Measurements from ENCODE around the gene CA10. TPM values are rescaled to one million over a fixed set of nuclear protein-coding genes. Genes with fewer than 3 reads are reported as not detected.

CA10 gene
- total RNA-seq, 1 donor from 2014 or later, result 0.20 TPM

DNA sequence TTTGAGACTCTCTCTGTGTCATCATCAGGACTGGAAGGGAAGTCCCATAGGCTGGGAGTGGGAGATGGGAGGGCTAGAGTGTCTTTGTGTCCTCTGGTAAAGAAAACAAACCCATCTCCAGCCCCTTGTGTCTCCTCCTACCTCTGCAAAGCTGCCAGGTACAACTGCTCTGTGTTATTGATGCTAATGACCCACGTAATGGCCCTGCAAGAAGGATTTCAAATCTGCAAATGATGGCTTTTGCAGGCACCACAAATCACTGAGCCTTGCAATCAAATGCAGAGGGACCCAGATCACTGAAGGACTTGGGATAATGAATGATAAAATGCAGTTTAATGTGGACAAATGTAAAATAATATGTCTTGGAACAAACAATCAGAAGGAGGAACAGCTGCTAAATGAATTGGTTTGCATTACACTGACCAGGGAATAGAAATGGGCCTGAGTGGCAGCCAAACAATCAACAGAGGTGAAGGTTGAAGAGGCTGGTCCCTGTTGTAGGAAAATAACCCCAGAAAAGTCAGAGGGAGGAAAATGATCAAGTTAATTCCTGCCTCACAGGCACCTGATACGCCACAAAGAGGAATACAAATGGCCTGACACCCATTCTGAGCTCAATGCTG lies 473.1 kb downstream of the CA10 start:
- no peak for DNase-seq (ENCODE audit: low spot score in 2 of 2, unreplicated experiment in 2 of 2)
- H3K27me3 Mint-ChIP-seq (ENCODE audit: low read depth), result peaks cover 49% of the 10 kb centered on the region
- no peak overlapping the region for H3K4me3 Mint-ChIP-seq
- H3K9me3 Mint-ChIP-seq, result peaks cover 2% of the 10 kb centered on the region
- H3K36me3 Mint-ChIP-seq, result no peaks in the 10 kb centered on the region
- H3K27ac Mint-ChIP-seq, result no peak overlapping the region
- no peaks in the 10 kb centered on the region for H3K4me1 Mint-ChIP-seq
- TF ChIP-seq, protein P1, sequence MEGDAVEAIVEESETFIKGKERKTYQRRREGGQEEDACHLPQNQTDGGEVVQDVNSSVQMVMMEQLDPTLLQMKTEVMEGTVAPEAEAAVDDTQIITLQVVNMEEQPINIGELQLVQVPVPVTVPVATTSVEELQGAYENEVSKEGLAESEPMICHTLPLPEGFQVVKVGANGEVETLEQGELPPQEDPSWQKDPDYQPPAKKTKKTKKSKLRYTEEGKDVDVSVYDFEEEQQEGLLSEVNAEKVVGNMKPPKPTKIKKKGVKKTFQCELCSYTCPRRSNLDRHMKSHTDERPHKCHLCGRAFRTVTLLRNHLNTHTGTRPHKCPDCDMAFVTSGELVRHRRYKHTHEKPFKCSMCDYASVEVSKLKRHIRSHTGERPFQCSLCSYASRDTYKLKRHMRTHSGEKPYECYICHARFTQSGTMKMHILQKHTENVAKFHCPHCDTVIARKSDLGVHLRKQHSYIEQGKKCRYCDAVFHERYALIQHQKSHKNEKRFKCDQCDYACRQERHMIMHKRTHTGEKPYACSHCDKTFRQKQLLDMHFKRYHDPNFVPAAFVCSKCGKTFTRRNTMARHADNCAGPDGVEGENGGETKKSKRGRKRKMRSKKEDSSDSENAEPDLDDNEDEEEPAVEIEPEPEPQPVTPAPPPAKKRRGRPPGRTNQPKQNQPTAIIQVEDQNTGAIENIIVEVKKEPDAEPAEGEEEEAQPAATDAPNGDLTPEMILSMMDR (IDR thresholded peaks at IDR 0.05; ENCODE audit: unreplicated experiment), result no peak

DNA sequence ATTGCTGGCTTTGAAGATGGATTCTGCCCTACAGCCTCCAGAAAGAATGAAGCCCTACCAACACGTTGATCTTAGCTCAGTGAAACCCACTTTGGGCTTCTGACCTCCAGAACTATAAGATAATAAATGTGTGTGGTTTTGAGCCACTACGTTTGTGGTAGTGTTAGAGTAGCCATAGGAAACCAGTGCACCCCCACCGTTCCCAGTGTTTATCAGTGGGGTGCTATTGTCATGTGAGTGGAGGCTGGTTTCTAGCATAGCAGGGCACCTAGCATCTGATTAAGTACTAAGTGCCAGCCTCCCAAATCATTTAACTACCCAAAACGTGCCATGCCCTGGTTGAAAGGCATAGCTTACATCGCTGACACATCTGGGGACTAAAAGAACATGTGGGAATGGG lies 474.3 kb downstream of the CA10 start:
- Mint-ChIP-seq H3K9me3 (no peaks in the 10 kb centered on the region), H3K4me3 (no peak overlapping the region), H3K4me1 (no peaks in the 10 kb centered on the region), H3K27ac (no peak overlapping the region), H3K27me3 (ENCODE audit: low read depth) (peaks cover 54% of the 10 kb centered on the region), H3K36me3 (no peaks in the 10 kb centered on the region)
- no peak for DNase-seq (ENCODE audit: low spot score in 2 of 2, unreplicated experiment in 2 of 2)
- TF ChIP-seq, protein P1 (IDR thresholded peaks at IDR 0.05; ENCODE audit: unreplicated experiment), result no peak

DNA sequence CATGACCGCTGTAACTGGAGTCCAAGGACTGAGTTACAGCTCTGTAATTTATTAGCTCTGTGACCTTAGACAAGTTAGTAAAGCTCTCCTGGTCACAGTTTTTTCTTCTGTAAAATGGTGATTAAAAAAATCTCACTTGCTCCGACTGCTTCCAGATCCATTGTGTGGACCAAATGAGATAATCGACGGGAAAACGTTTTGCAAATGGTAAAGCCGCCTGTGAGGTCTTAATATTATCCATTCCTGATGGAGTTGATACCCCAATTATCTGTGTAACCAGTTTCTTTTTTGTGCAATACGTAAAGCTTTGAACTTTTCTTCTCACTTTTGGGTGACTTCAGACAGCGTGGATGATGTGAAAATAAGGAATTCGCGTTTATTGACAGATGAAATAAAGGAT lies 475.2 kb downstream of the CA10 start:
- Mint-ChIP-seq H3K4me3 (no peak overlapping the region), H3K9me3 (no peaks in the 10 kb centered on the region), H3K36me3 (no peaks in the 10 kb centered on the region), H3K27me3 (ENCODE audit: low read depth) (peaks cover 52% of the 10 kb centered on the region), H3K27ac (no peak overlapping the region), H3K4me1 (no peaks in the 10 kb centered on the region)
- DNase-seq (ENCODE audit: low spot score in 2 of 2, unreplicated experiment in 2 of 2), result no peak
- TF ChIP-seq, protein P1 (IDR thresholded peaks at IDR 0.05; ENCODE audit: unreplicated experiment), result no peak

DNA sequence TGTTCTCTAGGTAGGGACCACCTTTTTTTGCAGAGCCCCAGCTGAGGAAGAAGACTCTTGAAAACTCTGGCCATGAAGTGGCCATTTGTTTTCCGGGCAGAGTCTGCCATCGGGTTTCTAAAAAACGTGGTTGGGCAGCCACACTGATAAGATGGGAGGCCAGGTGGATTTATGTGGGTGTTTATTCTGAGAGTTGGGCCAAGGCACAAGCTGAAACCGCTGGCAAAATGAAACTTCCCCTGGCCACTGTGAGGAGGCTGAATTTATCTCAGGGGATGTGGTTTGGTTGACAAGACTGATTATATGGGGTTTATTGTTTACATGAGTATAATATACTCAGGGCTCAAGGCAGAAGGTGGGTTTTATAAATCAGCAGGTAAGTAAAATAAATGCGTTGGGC lies 476.4 kb downstream of the CA10 start:
- no peaks in the 10 kb centered on the region for H3K9me3 Mint-ChIP-seq
- H3K36me3 Mint-ChIP-seq, result no peaks in the 10 kb centered on the region
- H3K4me1 Mint-ChIP-seq, result no peaks in the 10 kb centered on the region
- TF ChIP-seq, protein P1 (IDR thresholded peaks at IDR 0.05; ENCODE audit: unreplicated experiment), result no peak
- H3K27me3 Mint-ChIP-seq (ENCODE audit: low read depth), result peaks cover 54% of the 10 kb centered on the region
- no peak for DNase-seq (ENCODE audit: low spot score in 2 of 2, unreplicated experiment in 2 of 2)
- H3K4me3 Mint-ChIP-seq, result no peak overlapping the region
- no peak overlapping the region for H3K27ac Mint-ChIP-seq

DNA sequence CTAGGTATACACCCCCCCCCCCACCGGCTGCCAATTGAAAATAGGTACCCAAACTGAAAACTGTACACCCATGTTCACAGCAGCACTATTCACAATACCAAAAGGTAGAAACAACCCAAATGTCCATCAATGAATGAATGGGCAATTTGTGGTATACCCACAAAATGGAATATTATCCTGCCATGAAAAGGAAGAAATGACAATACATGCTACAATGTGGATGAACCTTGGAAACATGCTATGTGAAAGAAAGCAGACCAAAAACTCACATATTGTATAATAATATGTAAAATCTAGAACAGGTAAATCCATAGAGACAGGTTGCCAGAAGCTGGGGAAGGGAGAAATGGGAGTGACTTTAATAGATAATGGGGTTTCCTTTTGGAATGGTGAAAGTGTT lies 480.6 kb downstream of the CA10 start:
- no peak overlapping the region for H3K4me3 Mint-ChIP-seq
- DNase-seq (ENCODE audit: low spot score in 2 of 2, unreplicated experiment in 2 of 2), result no peak
- TF ChIP-seq, protein P1 (IDR thresholded peaks at IDR 0.05; ENCODE audit: unreplicated experiment), result no peak
- H3K27ac Mint-ChIP-seq, result no peak overlapping the region
- no peaks in the 10 kb centered on the region for H3K4me1 Mint-ChIP-seq
- H3K27me3 Mint-ChIP-seq (ENCODE audit: low read depth), result peaks cover 50% of the 10 kb centered on the region
- H3K36me3 Mint-ChIP-seq, result no peaks in the 10 kb centered on the region
- no peaks in the 10 kb centered on the region for H3K9me3 Mint-ChIP-seq

Data from mesothelial cell of epicardium (in vitro differentiated cells).